ENCODE measurements around the gene FXYD5.

DNA sequence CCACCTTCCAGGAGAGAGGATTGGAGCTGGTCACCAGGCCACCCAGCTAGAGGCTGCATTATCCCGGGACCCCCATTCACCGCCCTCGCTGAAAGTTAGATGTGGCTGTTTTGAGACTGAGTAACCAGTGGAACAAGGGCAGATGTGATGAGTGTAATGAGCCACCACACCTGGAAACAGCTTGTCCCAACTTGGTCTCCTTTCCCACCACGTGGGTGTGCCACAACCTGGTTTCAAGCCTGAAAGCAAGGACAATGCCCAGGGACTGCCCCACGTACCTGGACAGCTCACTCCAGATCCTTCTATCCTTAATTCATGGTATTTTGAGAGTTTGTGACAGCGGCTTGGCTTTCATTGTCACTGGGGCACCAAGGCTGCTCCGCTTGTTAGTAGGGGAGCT lies 26.7 kb upstream of the FXYD5 start:
- TF ChIP-seq, protein P1, sequence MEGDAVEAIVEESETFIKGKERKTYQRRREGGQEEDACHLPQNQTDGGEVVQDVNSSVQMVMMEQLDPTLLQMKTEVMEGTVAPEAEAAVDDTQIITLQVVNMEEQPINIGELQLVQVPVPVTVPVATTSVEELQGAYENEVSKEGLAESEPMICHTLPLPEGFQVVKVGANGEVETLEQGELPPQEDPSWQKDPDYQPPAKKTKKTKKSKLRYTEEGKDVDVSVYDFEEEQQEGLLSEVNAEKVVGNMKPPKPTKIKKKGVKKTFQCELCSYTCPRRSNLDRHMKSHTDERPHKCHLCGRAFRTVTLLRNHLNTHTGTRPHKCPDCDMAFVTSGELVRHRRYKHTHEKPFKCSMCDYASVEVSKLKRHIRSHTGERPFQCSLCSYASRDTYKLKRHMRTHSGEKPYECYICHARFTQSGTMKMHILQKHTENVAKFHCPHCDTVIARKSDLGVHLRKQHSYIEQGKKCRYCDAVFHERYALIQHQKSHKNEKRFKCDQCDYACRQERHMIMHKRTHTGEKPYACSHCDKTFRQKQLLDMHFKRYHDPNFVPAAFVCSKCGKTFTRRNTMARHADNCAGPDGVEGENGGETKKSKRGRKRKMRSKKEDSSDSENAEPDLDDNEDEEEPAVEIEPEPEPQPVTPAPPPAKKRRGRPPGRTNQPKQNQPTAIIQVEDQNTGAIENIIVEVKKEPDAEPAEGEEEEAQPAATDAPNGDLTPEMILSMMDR (IDR thresholded peaks at IDR 0.05; ENCODE audit: extremely low read depth in 1 of 2, insufficient read depth in 1 of 2, low read depth in 1 of 2, low read length in 2 of 2) = no peak
- TF ChIP-seq MAX (IDR thresholded peaks at IDR 0.05; ENCODE audit: insufficient read depth, insufficient read length) (no peak), POLR2A (IDR thresholded peaks at IDR 0.05; ENCODE audit: low read depth, low read length) (no peak), FOS (IDR thresholded peaks at IDR 0.05; ENCODE audit: borderline replicate concordance, insufficient read depth, low read length) (no peak), MYC (IDR thresholded peaks at IDR 0.05; ENCODE audit: low read depth, low read length) (no peak)

Data from endothelial cell of umbilical vein (primary cell).